HepG2 (cell line): ENCODE measurements around the gene LYPLA2. TPM values are rescaled to one million over a fixed set of nuclear protein-coding genes. Genes with fewer than 3 reads are reported as not detected.

Experiments
- ATAC-seq: fragments of 200-7000 bp; cut with Tn5 transposase; 3 replicates; pipeline ENCODE4 v1.9.1; 2020; ENCODE audit warnings: mild to moderate bottlenecking, moderate library complexity
- BruUV-seq: library from RNA; stranded (reverse); fragments of 400-500 nt; replicated peaks from 2 replicates; lab custom pipeline; 2021; lab: Mats Ljungman, UMichigan
- CTCF ChIA-PET: fragments of 300-600 bp; formaldehyde crosslinking; extraction: SDS; loops from one replicate; lab custom pipeline; 2021; ENCODE audit warnings: low total read pairs, inconsistent platforms, low intra/inter-chr PET ratio; lab: Yijun Ruan, JAX
- POLR2A ChIA-PET: fragments of 350-600 bp; sonication (Branson Sonifier 250); formaldehyde crosslinking; loops from one replicate; lab custom pipeline; 2020; ENCODE audit warnings: antibody characterized with exemption, inconsistent platforms; lab: Yijun Ruan, JAX
- DNase-seq: peaks from one replicate; pipeline ENCODE4 v3.0.0-alpha.2; 2015; ENCODE audit warnings: low spot score
- FAIRE-seq: peaks from 3 replicates; lab custom pipeline; 2011; peaks lifted over from hg19 to GRCh38; lab: Jason Lieb, UNC
- H2AFZ ChIP-seq: one replicate; pipeline ENCODE4 v1.6.1; 2011; ENCODE audit warnings: low read length, inconsistent platforms
- H3K27ac ChIP-seq: fragments of 300-600 bp; 3 replicates; pipeline ENCODE4 v1.8.0; 2011; ENCODE audit warnings: mixed run types, mild to moderate bottlenecking, mixed read lengths, low read length, inconsistent platforms; ENCODE audit not compliant: insufficient read depth; ENCODE audit errors: extremely low read length
- H3K27me3 ChIP-seq, 2 experiments: fragments of 200-600 bp in 1 of 2; 2 replicates in 1 of 2; 3 replicates in 1 of 2; pipeline versions ENCODE4 v1.6.0 to v1.8.0; 2011; ENCODE audit warnings: low read length in 2 of 2, mild to moderate bottlenecking in 2 of 2, moderate library complexity in 2 of 2, inconsistent platforms in 1 of 2; ENCODE audit not compliant: insufficient read depth in 2 of 2, control insufficient read depth in 1 of 2
- H3K36me3 ChIP-seq, 2 experiments: fragments of 200-600 bp in 1 of 2; replicated peaks in 1 of 2; 2 replicates in 1 of 2; 3 replicates in 1 of 2; pipeline versions ENCODE4 v1.5.1 to v1.8.0; 2011; ENCODE audit warnings: low read length in 2 of 2, inconsistent platforms in 1 of 2; ENCODE audit not compliant: insufficient read depth in 2 of 2, control insufficient read depth in 1 of 2
- H3K4me1 ChIP-seq: 2 replicates; pipeline ENCODE4 v1.5.1; 2012; ENCODE audit warnings: low read length, inconsistent platforms; ENCODE audit not compliant: insufficient read depth
- H3K4me2 ChIP-seq: 2 replicates; pipeline ENCODE4 v1.6.0; 2011; ENCODE audit warnings: low read depth, low read length, inconsistent platforms
- H3K4me3 ChIP-seq, 3 experiments: fragments of 200-600 bp in 1 of 3; sonication (generic), shearing (Covaris generic) in 1 of 3; replicated peaks in 1 of 3; 2 replicates each; pipeline ENCODE4 v1.5.1; 2011 to 2016; ENCODE audit warnings: low read length in 3 of 3, inconsistent platforms in 2 of 3, low read depth in 2 of 3, mild to moderate bottlenecking in 2 of 3, control low read depth in 1 of 3, mixed read lengths in 1 of 3; ENCODE audit not compliant: insufficient read depth in 1 of 3
- H3K79me2 ChIP-seq: one replicate; pipeline ENCODE4 v1.6.1; 2011; ENCODE audit warnings: low read length, inconsistent platforms; ENCODE audit not compliant: insufficient read depth
- H3K9ac ChIP-seq: 2 replicates; pipeline ENCODE4 v1.6.0; 2011; ENCODE audit warnings: mild to moderate bottlenecking, low read depth, low read length, inconsistent platforms; ENCODE audit not compliant: insufficient read depth
- H3K9me3 ChIP-seq: 2 replicates; pipeline ENCODE4 v1.5.1; 2012; ENCODE audit warnings: mild to moderate bottlenecking, low read length
- H4K20me1 ChIP-seq: 2 replicates; pipeline ENCODE4 v1.6.0; 2011; ENCODE audit warnings: inconsistent platforms, mild to moderate bottlenecking, low read length, moderate library complexity; ENCODE audit not compliant: insufficient read depth
- GATAD1 ChIP-seq: IDR thresholded peaks from 2 replicates; pipeline ENCODE4 v1.6.1; 2016; ENCODE audit warnings: missing genetic modification reagents, missing compliant biosample characterization
- POLR2A ChIP-seq, 2 experiments: IDR thresholded peaks; 2 replicates each; pipeline ENCODE4 v1.6.1; 2011; ENCODE audit warnings: low read depth in 2 of 2, low read length in 2 of 2, mild to moderate bottlenecking in 1 of 2, moderate library complexity in 1 of 2; ENCODE audit not compliant: insufficient read depth in 1 of 2
- SMARCC2 ChIP-seq: fragments of 450-650 bp; IDR thresholded peaks from 2 replicates; pipeline ENCODE4 v1.6.1; 2017; ENCODE audit warnings: antibody characterized with exemption, mild to moderate bottlenecking
- TERF1 ChIP-seq: sonication (generic); formaldehyde crosslinking; IDR thresholded peaks from 2 replicates; pipeline ENCODE4 v1.8.0; 2022; ENCODE audit warnings: mild to moderate bottlenecking, missing genetic modification reagents, moderate library complexity
- ZC3H4 ChIP-seq: sonication (generic); formaldehyde crosslinking; IDR thresholded peaks from 2 replicates; pipeline ENCODE4 v1.4.0; 2020; ENCODE audit warnings: missing genetic modification reagents, borderline replicate concordance
- ZNF703 ChIP-seq: sonication (generic); formaldehyde crosslinking; IDR thresholded peaks from 2 replicates; pipeline ENCODE4 v1.5.1; 2020; ENCODE audit warnings: missing genetic modification reagents, mild to moderate bottlenecking, moderate library complexity, borderline replicate concordance
- WGBS: methylation state at CpG from one replicate; pipeline ENCODE4 v1.1.6; 2017; ENCODE audit warnings: low lambda C conversion rate; 5-methylcytosine and 5-hydroxymethylcytosine counted together
- in situ Hi-C: cut with HindIII; loops from 2 replicates; pipeline ENCODE4 v1.10.0; 2017; ENCODE audit warnings: low pct_unique_long_range_greater_than_20kb; ENCODE audit not compliant: extremely low pct_ligation_motif_present
- intact Hi-C: fragments of 100-400 bp; cut with micrococcal nuclease; formaldehyde crosslinking; loops from one replicate; pipeline ENCODE4 v1.10.0; 2022; ENCODE audit not compliant: unreplicated experiment
- polyA plus RNA-seq, 8 experiments: library from polyadenylated mRNA; depleted of rRNA in 3 of 8; stranded (reverse) in 7 of 8; unstranded in 1 of 8; fragments of >200 nt; fragmentation: Illumina TruSeq in 4 of 8; extraction: Trizol in 4 of 8; gene quantifications; 2 replicates each; pipeline versions ENCODE4 v1.2.1 to v1.2.3, GENCODE V29; 2011 to 2016; ENCODE audit warnings: low read depth in 4 of 8, missing spikeins in 1 of 8, mixed read lengths in 1 of 8; ENCODE audit not compliant: insufficient read depth in 1 of 8
- total RNA-seq, 5 experiments: library from RNA; depleted of rRNA; stranded (reverse); fragments of >200 nt; fragmentation: Illumina TruSeq; extraction: Trizol; gene quantifications; 2 replicates each; pipeline ENCODE4 v1.2.3, GENCODE V29; 2016; ENCODE audit warnings: low read depth in 1 of 5

Gene LYPLA2
- total and polyA plus RNA-seq, 2 of the 13 experiments (the other 11 are each of a cell fraction or from before 2014, with no cell fraction given), result 72.1 to 73.2 TPM

GRCh38 chr1:23817633-23818032, 26.7 kb downstream of the LYPLA2 start (continued):
- TF ChIP-seq TERF1 (CRISPR knock-in tag), result no peak

GRCh38 chr1:23823767-23824166, 32.8 kb downstream of the LYPLA2 start:
- POLR2A ChIA-PET, result interaction anchor here (1.0 to 5.2 kb wide), 8 partner anchors 9 to 366 kb away, joined by 3 to 71 read pairs (median 4); partner anchors contain the start of genes ELOA, GALE and PITHD1
- in situ Hi-C loops, result no loop called here
- peaks cover 22% of the 10 kb centered on the region for H3K4me1 ChIP-seq
- H3K27ac ChIP-seq, result peak overlapping the region; percentile 99
- no peaks in the 10 kb centered on the region for H4K20me1 ChIP-seq
- H3K4me2 ChIP-seq, result peak overlapping the region; percentile 89
- H3K9me3 ChIP-seq, result no peaks in the 10 kb centered on the region
- peak overlapping the region; percentile 100; the same call in 1 of the 2 replicates for H3K9ac ChIP-seq
- peak overlapping the region; percentile 90 to 100 (median 99); a peak in 5 of 6 replicates for H3K4me3 ChIP-seq
- no peak overlapping the region for H2AFZ ChIP-seq
- no peak for FAIRE-seq
- H3K79me2 ChIP-seq, result peaks cover 14% of the 10 kb centered on the region
- BruUV-seq, result no TSS peak
- WGBS, result 77% methylated on average over 7 of the region's 7 CpGs
- CTCF ChIA-PET, result no interaction called here
- no peaks in the 10 kb centered on the region; a peak in 1 of 5 replicates for H3K27me3 ChIP-seq
- intact Hi-C loops, result no loop called here
- no peak for DNase-seq
- no peak for ATAC-seq
- TF ChIP-seq ZNF703, result no peak
- peak in 1 of 2 experiments; percentile 31; a peak in 1 of 4 replicates for TF ChIP-seq POLR2A (IDR thresholded peaks at IDR 0.05; ENCODE audit: insufficient read depth in 1 of 2, low read depth in 2 of 2, low read length in 2 of 2)
- TF ChIP-seq GATAD1 (CRISPR knock-in tag), result no peak
- TF ChIP-seq ZC3H4 (CRISPR knock-in tag), result peak; percentile 47; the same call in 1 of the 2 replicates
- TF ChIP-seq SMARCC2, result no peak
- H3K36me3 ChIP-seq, result no peaks in the 10 kb centered on the region
